ENCODE data around the gene SIRT3.

Gene SIRT3

DNA sequence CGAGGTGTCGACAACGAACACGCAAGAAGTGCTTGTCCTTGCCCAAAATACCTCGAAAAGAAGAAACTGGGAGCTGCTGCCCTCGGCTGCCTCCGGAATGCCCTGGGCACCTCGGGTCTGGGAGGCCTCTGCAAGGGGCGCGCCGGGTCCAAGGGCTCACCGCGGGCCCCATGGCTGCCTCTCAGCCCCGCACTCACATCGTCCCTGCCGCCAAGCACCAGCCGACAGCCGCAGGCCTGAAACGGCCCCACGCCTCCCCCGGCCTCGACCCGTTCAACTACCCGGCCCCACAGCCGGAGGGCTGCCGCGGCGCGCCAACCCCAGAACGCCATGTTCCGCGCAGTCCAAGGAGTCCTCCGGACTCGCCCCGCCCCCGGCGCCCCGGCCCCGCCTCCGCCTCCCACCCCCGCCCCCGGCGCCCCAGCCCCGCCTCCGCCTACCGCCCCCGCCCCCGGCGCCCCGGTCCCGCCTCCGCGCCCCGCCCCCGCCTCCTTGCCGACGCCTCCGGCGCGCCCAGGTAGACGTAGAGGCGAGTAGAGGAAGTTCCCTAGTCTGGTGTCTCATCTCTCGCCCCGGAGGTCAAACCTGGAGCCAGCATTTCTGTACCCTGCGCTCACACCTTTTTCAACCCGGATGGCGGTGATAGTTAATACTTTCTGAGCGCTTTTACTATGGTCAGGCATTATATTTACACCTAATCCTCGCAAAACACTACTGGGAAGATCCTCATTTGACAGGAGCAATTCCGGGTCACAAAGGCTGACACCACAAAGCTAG lies at the start of gene SIRT3:
SIRT3 (minus strand) TSS at position 346 of the 777 bp plus-strand sequence; CDS start at position 332, 14 bp downstream.
- peak; percentile 79 for DNase-seq (ENCODE audit: low read depth)

DNA sequence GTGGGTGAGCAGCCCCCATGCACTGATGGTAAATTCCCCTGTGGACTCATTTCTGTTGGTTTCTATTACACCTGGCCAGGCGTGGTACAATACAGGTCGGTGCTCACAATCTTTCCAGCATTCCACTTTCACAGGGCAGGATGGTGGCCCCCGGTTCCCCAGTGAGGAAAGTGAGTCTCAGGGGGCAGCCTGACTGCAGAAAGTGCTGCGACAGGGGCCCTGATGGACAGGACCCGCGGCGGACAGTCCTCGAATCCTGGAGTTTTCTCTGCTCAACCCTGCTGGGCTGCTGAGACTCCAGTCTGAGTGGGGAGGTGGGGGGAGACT lies 49.7 kb upstream of the SIRT3 start:
- no peak for DNase-seq (ENCODE audit: low read depth)

GRCh38 chr11:285021-285893 lies 49.1 kb upstream of the SIRT3 start:
- no peak for DNase-seq (ENCODE audit: low read depth)

DNA sequence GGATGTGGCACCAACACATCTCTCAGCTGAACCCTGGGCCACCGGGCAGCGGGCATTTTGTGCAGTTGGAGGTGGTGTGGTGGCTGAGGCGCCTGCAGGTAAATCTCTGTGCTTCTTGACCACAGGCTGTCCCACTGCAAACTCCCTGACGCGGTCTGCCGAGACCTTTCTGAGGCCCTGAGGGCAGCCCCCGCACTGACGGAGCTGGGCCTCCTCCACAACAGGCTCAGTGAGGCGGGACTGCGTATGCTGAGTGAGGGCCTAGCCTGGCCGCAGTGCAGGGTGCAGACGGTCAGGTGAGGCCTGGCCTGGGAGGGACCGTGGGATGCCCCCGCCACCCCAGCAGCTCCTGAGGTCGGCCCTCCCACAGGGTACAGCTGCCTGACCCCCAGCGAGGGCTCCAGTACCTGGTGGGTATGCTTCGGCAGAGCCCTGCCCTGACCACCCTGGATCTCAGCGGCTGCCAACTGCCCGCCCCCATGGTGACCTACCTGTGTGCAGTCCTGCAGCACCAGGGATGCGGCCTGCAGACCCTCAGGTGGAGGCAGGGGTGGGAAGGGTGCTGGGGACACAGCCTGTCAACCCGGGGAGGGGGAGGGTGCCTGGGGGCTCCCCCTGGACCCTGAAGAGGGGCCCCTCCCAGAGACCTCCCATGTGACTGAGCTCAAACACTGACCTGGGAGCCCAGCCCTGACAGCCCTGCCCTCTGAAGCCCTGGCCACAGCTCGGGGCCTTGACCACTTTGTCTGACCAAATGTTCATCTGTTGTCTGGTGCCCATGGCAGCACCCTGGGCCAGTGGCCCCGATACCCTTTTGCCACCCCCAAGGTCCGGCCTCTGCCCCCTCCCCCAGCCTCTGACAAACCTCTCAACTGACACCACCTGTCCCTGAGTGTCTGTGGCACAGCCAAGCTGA lies 48.2 kb upstream of the SIRT3 start:
- DNase-seq (ENCODE audit: low read depth) = no peak

DNA sequence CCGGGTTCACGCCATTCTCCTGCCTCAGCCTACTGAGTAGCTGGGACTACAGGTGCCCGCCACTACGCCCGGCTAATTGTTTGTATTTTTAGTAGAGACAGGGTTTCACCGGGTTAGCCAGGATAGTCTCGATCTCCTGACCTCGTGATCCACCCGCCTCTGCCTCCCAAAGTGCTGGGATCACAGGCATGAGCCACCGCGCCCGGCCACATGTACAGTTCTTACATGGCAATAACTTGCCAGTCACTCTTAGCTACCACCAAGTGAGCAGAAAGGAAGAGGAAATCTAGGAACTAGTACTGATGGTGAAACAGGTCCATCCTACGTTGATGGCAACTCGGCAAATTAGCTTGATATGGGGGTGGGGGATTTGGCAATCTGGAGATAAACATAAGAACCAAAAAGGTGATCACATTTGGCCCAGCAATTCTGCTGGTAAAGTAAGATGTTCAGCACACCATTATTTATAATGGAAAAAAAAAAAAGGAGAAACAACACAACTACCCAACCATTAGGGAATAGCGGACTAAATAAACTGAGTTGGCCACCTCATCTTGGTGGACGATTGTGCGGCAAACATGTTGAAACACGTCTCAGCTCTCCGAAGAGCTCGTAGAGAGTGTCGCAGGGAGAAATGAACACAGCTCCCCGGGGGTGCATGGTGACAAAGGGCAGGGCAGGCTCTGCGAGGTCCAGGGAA lies 47.4 kb upstream of the SIRT3 start:
- DNase-seq (ENCODE audit: low read depth) = no peak

GRCh38 chr11:282630-283360 lies 46.7 kb upstream of the SIRT3 start:
- no peak for DNase-seq (ENCODE audit: low read depth)

DNA sequence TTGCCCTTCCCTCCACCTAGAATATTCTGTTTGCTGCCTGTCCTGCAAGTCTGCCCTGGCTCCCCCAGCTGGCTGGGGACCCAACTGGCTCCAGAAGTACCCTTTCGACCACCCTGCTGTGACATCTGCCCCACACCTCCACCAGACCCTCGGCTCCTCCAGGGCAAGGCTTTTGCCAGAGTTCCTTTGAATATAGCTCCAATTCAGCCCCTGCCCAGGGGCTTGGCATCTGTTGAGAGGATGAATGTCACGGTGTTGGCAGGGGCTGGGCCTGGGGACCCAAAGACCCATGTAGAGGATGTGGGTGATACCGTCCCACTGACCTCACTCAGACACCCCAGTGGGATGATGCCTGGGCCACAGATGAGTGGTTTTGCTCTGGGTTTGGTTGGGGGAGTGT lies 46.0 kb upstream of the SIRT3 start:
- no peak for DNase-seq (ENCODE audit: low read depth)

GRCh38 chr11:281486-282161 lies 45.5 kb upstream of the SIRT3 start:
- no peak for DNase-seq (ENCODE audit: low read depth)

- DNase-seq (ENCODE audit: low read depth) = no peak
Observed at GRCh38 chr11:280706-281485, 44.8 kb upstream of the SIRT3 start.

DNA sequence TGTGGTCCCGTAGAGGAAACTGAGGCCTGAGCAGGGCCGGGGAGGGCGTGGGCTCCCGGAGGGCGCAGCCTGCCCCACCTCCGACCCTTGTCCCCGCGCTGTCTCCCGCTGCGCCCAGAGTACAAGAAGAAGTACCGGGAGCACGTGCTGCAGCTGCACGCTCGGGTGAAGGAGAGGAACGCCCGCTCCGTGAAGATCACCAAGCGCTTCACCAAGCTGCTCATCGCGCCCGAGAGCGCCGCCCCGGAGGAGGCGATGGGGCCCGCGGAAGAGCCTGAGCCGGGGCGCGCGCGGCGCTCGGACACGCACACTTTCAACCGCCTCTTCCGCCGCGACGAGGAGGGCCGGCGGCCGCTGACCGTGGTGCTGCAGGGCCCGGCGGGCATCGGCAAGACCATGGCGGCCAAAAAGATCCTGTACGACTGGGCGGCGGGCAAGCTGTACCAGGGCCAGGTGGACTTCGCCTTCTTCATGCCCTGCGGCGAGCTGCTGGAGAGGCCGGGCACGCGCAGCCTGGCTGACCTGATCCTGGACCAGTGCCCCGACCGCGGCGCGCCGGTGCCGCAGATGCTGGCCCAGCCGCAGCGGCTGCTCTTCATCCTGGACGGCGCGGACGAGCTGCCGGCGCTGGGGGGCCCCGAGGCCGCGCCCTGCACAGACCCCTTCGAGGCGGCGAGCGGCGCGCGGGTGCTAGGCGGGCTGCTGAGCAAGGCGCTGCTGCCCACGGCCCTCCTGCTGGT lies 44.0 kb upstream of the SIRT3 start:
- no peak for DNase-seq (ENCODE audit: low read depth)

- no peak for DNase-seq (ENCODE audit: low read depth)
Observed at GRCh38 chr11:279040-279965, 43.2 kb upstream of the SIRT3 start.

DNA sequence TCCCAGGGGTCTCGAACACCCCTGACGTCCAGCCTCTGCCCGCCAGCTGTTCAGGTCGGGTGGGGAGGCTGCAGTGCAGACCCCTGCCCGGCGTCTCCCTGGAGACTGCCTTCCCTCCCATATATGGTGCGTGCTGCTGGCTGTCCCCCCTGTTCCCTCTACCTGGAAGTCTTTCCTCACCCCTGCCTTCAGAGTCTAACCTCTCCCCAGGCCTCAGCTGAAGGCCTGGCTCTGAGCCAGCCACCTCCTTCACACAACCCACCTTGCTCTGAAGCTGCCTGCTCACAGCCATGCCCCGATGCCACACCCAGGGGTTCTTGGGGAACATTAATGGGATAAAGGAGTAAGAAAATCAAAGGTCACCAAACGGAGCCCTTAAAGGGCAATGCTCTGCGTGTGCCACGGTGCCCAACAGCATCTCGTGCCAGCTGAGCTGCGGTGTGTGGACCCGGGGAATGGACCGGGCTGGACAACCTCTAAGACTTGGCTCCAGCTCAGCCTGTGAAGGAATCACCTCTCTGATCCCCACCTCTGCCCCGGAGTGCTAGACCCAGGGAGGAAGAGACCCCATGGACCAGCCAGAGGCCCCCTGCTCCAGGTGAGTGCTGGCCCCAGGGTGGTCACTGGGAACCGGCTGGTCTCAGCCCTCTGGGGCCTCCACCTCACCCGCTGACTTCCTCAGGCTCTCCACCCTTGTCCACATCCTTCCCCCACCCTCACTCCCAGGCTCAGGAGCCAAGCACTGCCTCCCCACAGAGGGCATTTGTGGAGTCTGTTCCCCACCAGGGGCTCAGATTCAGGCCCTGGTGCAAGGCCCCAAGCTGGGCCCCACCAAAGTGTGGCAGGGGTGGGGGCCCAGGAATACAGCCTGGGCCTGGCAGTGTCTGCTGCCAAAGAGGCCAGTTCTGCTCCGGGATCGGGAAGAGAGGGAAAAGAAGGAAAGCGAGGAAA lies 42.1 kb upstream of the SIRT3 start, which contains the start of gene NLRP6:
NLRP6 (plus strand) TSS at position 407 of the 951 bp plus-strand sequence; CDS start at position 570, 163 bp downstream.
- DNase-seq (ENCODE audit: low read depth) = no peak

- no peak for DNase-seq (ENCODE audit: low read depth)
Observed at GRCh38 chr11:276219-276618, 40.1 kb upstream of the SIRT3 start.

GRCh38 chr11:272931-273198 lies 36.7 kb upstream of the SIRT3 start:
- DNase-seq (ENCODE audit: low read depth) = no peak

- DNase-seq (ENCODE audit: low read depth) = no peak
Observed at GRCh38 chr11:272195-272930, 36.2 kb upstream of the SIRT3 start.

- DNase-seq (ENCODE audit: low read depth) = no peak
Observed at GRCh38 chr11:271319-271715, 35.2 kb upstream of the SIRT3 start.
